PFSK-1 (cell line): ENCODE results near the gene AMIGO2.

Source experiments
- FOXP2 ChIP-seq: optimal IDR thresholded peaks from 2 replicates; pipeline ENCODE3; 2011; ENCODE audit warnings: borderline replicate concordance, control low read depth, inconsistent platforms; ENCODE audit not compliant: insufficient read depth; ENCODE audit errors: extremely low read length, extremely low read depth
- POLR2AphosphoS5 ChIP-seq: IDR thresholded peaks from 2 replicates; pipeline ENCODE4 v1.6.1; 2012; ENCODE audit warnings: low read depth, mild to moderate bottlenecking, control low read depth, low read length, moderate library complexity
- SIN3A ChIP-seq: IDR thresholded peaks from 2 replicates; pipeline ENCODE4 v1.6.1; 2012; ENCODE audit warnings: mild to moderate bottlenecking, low read length, moderate library complexity, borderline replicate concordance; ENCODE audit not compliant: insufficient read depth
- TAF1 ChIP-seq: IDR thresholded peaks from 2 replicates; pipeline ENCODE4 v1.6.1; 2012; ENCODE audit warnings: low read length, control low read depth, borderline replicate concordance; ENCODE audit not compliant: insufficient read depth
- TF ChIP-seq, protein P1 (sequence below), 2 experiments: IDR thresholded peaks; 2 replicates each; pipeline versions ENCODE4 v1.6.1 to v1.8.0; 2011 to 2012; ENCODE audit warnings: low read depth in 2 of 2, low read length in 2 of 2, control low read depth in 1 of 2, inconsistent platforms in 1 of 2, mild to moderate bottlenecking in 1 of 2, moderate library complexity in 1 of 2; ENCODE audit not compliant: insufficient read depth in 1 of 2

AMIGO2 gene

DNA sequence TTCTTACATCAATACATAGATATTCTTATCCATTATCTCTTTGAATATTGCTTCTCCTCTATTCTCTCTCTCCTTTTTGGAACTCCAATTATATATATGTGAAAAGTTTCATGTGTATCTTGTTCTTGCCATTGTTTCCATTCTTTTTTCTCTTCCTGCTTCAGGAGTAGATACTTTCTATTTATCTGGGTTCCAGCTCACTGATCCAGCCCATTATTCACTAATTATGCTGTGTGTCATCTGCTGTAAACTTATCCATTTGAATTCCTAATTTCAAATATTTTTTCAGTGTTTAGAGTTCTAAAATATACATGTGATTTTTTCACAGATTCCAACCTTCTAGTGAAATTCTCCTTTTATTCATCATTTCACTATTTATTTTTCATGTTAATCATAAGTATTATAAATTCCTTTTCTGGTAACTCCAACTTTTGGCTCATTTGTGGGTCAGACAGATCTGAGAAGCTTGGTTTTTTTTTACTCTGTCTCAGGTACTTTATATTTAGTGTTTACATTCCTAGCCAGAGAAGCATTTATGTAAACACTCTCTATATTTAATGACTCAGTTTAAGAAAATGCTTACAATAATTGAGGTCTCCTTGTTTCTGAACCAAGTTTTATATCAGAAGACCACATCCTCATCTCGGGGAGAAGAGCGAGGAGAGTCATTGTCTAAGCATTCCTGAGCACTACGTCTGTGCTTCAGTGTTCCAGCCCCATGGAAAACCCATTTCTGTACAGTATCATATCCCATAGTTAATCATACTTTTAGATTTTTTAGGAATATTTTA lies 15.9 kb upstream of the AMIGO2 start:
- TF ChIP-seq TAF1 (no peak), FOXP2 (no peak), POLR2AphosphoS5 (no peak), SIN3A (no peak)
- TF ChIP-seq, protein P1, sequence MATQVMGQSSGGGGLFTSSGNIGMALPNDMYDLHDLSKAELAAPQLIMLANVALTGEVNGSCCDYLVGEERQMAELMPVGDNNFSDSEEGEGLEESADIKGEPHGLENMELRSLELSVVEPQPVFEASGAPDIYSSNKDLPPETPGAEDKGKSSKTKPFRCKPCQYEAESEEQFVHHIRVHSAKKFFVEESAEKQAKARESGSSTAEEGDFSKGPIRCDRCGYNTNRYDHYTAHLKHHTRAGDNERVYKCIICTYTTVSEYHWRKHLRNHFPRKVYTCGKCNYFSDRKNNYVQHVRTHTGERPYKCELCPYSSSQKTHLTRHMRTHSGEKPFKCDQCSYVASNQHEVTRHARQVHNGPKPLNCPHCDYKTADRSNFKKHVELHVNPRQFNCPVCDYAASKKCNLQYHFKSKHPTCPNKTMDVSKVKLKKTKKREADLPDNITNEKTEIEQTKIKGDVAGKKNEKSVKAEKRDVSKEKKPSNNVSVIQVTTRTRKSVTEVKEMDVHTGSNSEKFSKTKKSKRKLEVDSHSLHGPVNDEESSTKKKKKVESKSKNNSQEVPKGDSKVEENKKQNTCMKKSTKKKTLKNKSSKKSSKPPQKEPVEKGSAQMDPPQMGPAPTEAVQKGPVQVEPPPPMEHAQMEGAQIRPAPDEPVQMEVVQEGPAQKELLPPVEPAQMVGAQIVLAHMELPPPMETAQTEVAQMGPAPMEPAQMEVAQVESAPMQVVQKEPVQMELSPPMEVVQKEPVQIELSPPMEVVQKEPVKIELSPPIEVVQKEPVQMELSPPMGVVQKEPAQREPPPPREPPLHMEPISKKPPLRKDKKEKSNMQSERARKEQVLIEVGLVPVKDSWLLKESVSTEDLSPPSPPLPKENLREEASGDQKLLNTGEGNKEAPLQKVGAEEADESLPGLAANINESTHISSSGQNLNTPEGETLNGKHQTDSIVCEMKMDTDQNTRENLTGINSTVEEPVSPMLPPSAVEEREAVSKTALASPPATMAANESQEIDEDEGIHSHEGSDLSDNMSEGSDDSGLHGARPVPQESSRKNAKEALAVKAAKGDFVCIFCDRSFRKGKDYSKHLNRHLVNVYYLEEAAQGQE (IDR thresholded peaks at IDR 0.05; ENCODE audit: insufficient read depth in 1 of 2, low read depth in 2 of 2, low read length in 2 of 2): no peak

DNA sequence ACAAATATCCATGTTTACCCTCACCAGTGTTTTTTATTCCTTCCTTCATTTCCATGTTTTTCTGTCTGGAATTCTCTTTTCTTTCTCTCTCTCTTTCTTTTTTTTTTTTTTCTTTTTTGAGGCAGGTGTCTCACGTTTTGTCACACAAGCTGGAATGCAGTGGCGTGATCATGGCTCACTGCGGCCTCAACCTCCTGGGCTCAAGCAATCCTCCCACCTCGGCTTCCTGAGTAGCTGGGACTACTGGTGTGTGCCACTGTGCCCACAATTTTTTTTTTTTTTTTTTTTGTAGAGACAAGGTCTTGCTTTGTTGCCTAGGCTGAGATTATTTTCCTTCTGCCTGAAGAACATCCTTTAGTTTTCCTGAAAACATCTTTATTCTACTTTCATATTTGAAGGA lies 15.0 kb upstream of the AMIGO2 start:
- TF ChIP-seq TAF1 (no peak), FOXP2 (no peak), SIN3A (no peak), POLR2AphosphoS5 (no peak)
- TF ChIP-seq, protein P1 (IDR thresholded peaks at IDR 0.05; ENCODE audit: insufficient read depth in 1 of 2, low read depth in 2 of 2, low read length in 2 of 2): no peak

DNA sequence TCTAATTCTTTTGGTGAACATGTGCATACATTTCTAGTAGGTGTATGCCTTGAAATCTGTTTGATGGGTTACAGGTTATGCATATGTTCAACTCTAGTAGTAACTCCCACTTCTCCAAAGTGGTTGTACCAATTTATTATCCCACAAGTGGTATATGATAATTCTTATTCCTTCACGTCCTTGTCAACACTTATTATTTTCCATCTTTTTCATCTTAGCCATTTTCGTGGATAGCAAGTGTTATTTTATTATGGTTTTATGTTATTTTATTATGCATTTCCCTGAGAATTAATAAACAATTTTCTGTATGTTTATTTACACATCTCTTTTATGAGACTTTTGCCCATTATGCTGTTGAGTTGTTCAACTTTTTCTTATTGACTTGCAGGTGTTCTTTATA lies 11.2 kb upstream of the AMIGO2 start:
- TF ChIP-seq SIN3A: no peak
- TF ChIP-seq TAF1: no peak
- TF ChIP-seq, protein P1 (IDR thresholded peaks at IDR 0.05; ENCODE audit: insufficient read depth in 1 of 2, low read depth in 2 of 2, low read length in 2 of 2): no peak
- no peak for TF ChIP-seq FOXP2
- TF ChIP-seq POLR2AphosphoS5: no peak

DNA sequence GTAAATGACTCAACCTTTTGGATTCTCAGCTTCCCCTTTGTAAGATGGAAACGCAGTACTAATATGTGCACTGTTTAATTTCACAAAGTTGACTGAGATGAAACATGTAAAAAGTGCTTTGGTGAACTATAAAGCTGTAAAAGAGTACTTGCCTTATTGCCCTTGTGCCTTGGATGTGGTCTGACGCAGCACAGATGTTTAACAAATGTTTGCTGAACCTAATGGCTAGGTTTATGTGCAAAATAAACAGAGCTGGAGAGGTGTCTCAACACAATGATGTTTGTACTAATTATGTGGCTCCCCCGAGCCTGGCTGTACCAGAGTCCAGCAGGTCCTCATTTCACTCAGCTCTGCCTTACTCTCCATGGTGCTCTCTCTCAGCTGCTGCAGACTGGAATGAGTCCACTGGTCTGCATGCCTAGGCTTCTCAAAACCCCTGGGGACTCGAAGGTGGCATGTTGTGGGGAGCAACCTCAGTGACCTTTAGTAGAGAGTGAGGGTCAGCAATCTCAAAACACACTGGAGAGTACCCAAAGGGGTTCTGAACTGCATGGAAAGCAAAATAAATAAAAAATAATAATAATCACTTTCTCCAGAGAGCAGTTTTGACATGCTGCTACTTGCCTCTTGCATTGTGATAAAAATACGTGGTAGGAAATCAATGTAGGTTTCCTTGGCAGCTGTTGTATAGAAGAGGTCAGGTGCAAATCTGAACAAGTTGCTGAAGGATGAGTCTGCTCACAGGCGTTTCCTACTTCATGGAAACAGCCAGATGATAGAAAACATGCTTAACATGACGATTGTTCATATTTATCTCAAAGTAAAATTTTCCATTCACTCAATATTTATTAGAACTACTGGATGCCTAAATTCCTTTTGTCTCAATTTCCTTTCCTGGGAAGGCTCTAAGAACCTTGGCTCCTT lies 8.5 kb upstream of the AMIGO2 start:
- TF ChIP-seq POLR2AphosphoS5: no peak
- no peak for TF ChIP-seq TAF1
- TF ChIP-seq SIN3A: no peak
- no peak for TF ChIP-seq FOXP2
- TF ChIP-seq, protein P1 (IDR thresholded peaks at IDR 0.05; ENCODE audit: insufficient read depth in 1 of 2, low read depth in 2 of 2, low read length in 2 of 2): no peak
